Skeletal muscle tissue (tissue), 4 donors: ENCODE measurements around the gene FCAR. TPM values are rescaled to one million over a fixed set of nuclear protein-coding genes. Genes with fewer than 3 reads are reported as not detected.
"Not testable (repeated sequence)": the region's sequence is repeated elsewhere in the genome, so short reads cannot be mapped to it uniquely, and the experiment has no call there.

Experiments
- H3K27ac ChIP-seq: one replicate; pipeline ENCODE4 v1.7.0; 2013; ENCODE audit warnings: mild to moderate bottlenecking, low read depth, low read length, inconsistent platforms
- H3K27me3 ChIP-seq, 3 donors: one replicate each; pipeline ENCODE4 v1.7.0; 2013; ENCODE audit warnings: low read length in 3 of 3; ENCODE audit not compliant: control insufficient read depth in 3 of 3, insufficient read depth in 3 of 3
- H3K36me3 ChIP-seq, 3 donors: one replicate each; pipeline ENCODE4 v1.7.0; 2013; ENCODE audit warnings: low read length in 3 of 3; ENCODE audit not compliant: control insufficient read depth in 3 of 3, insufficient read depth in 3 of 3
- H3K4me1 ChIP-seq, 3 donors: one replicate each; pipeline ENCODE4 v1.7.0; 2013; ENCODE audit warnings: low read length in 3 of 3, mild to moderate bottlenecking in 3 of 3; ENCODE audit not compliant: control insufficient read depth in 3 of 3, insufficient read depth in 3 of 3
- H3K4me3 ChIP-seq, 3 donors: one replicate each; pipeline ENCODE4 v1.7.0; 2013; ENCODE audit warnings: low read length in 3 of 3
- H3K9ac ChIP-seq, 3 donors: one replicate each; pipeline ENCODE4 v1.7.0; 2013; ENCODE audit warnings: low read length in 3 of 3, mild to moderate bottlenecking in 3 of 3, moderate library complexity in 2 of 3, low read depth in 1 of 3
- H3K9me3 ChIP-seq, 3 donors: one replicate each; pipeline ENCODE4 v1.7.0; 2013; ENCODE audit warnings: low read length in 3 of 3; ENCODE audit not compliant: control insufficient read depth in 3 of 3
- total RNA-seq: library from RNA; depleted of rRNA; stranded (reverse); fragments of >200 nt; gene quantifications from one replicate; pipeline ENCODE4 v1.2.3, GENCODE V29; 2014
- donor health status: Osteomylitis.

The FCAR gene
- total RNA-seq, 1 donor from 2014 or later, result 1.0 TPM

DNA sequence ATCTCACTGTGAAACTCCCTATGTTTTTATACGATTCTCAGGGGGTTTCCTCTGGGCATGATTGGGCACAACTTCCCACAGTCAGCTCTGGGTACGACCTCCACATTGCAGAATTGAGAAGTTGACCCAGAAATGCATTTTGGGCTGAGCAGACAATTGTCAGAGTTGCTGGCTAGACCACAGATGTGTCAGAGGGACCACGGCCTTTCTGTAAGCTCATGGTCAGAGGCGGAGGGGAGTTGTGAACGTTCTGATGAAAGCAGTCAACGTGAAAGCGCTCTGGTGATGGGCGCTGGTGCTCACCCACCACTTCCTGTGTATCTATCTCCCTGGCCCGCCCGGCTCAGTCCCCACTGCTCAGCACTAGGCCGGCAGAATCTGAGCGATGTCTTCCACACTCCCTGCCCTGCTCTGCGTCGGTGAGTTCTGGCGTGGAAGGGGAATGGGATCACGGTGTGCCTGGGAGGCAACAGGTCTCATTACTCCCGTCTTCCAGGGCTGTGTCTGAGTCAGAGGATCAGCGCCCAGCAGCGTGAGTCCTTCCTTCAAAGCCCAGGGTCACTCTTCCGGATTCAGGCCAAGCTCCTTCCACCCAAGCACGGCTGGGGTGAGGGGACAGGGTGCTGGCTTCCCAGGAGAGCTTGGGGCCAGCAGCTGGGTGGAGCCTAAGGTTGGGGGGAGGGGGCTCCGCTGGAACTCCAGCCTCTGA, 31.9 kb downstream of the FCAR start, which contains the start of gene NCR1:
TSS of gene NCR1 (plus strand) at position 346 of the 709 bp plus-strand sequence. CDS start at position 386, 40 bp downstream.
- Histone ChIP-seq H3K4me3 (no peak within 1 kb of the TSS), H3K27ac (no peak within 1 kb of the TSS), H3K4me1 (no peaks in the 10 kb centered on the region), H3K9me3 (peaks cover 0 to 3% (median 0%) of the 10 kb centered on the region in 3 donors), H3K36me3 (no peaks in the 10 kb centered on the region), H3K9ac (no peak within 1 kb of the TSS), H3K27me3 (peaks cover 0 to 5% (median 3%) of the 10 kb centered on the region in 3 donors)

DNA sequence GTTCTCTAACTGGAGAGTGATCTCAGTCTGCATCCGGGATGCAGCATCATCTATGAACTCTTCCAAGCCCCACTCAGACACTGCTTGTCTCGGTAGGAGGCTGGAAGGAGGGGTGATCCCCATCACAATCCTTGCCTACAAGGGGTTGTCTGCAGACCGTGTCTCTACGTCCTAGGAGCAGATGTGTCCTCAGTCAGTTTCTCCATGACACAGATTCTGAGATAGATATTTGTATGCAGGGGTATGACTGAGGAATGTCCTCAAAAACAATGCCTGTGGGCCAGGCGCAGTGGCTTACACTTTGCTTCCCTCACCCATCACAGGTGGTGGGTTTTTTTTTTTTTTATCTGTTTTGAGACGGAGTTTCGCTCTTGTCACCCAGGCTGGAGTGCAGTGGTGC, 32.8 kb downstream of the FCAR start:
- Histone ChIP-seq H3K4me1 (no peaks in the 10 kb centered on the region), H3K4me3 (no peak overlapping the region), H3K9me3 (peaks cover 0 to 3% (median under 1%) of the 10 kb centered on the region in 3 donors), H3K36me3 (no peaks in the 10 kb centered on the region), H3K27ac (no peak overlapping the region), H3K27me3 (peaks cover 0 to 5% (median 3%) of the 10 kb centered on the region in 3 donors), H3K9ac (no peak overlapping the region)

DNA sequence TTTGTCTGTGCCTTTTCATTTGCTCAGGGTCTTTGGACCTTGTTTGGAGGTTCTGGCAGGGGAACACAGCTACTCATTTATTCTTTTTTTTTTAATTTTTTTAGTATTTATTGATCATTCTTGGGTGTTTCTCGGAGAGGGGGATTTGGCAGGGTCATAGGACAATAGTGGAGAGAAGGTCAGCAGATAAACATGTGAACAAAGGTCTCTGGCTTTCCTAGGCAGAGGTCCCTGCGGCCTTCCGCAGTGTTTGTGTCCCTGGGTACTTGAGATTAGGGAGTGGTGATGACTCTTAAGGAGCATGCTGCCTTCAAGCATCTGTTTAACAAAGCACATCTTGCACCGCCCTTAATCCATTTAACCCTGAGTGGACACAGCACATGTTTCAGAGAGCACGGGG, 33.9 kb downstream of the FCAR start:
- H3K27ac ChIP-seq, result not testable (repeated sequence)

DNA sequence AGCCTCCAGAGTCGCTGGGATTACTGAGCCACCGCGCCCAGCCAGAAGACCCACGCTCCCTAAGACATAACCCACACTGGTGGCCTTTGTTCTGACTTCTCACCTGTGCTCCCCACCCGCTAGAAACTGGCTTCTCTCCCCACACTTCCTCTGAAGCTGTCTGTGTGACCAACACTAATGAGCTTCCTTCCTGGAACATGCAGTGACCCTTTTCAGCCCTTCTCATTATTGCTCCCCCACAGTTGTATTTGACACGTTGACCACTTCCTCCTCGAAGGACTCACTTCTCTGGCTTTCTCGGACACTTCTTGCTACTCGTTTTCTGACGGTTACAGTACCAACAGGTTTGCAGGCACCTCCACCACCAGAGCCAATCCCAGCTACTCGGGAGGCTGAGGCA, 42.8 kb downstream of the FCAR start:
- H3K9ac ChIP-seq, result no peak overlapping the region
- no peak overlapping the region for H3K27ac ChIP-seq
- H3K9me3 ChIP-seq, result peaks cover 0 to 3% (median 2%) of the 10 kb centered on the region in 3 donors
- no peaks in the 10 kb centered on the region for H3K27me3 ChIP-seq
- H3K36me3 ChIP-seq, result no peaks in the 10 kb centered on the region
- H3K4me1 ChIP-seq, result no peaks in the 10 kb centered on the region
- H3K4me3 ChIP-seq, result no peak overlapping the region

More for the DNA sequence above, 33.9 kb downstream of the FCAR start:
- not testable (repeated sequence) for H3K4me1 ChIP-seq, H3K4me3 ChIP-seq, H3K36me3 ChIP-seq, H3K27me3 ChIP-seq, H3K9ac ChIP-seq, H3K9me3 ChIP-seq

DNA sequence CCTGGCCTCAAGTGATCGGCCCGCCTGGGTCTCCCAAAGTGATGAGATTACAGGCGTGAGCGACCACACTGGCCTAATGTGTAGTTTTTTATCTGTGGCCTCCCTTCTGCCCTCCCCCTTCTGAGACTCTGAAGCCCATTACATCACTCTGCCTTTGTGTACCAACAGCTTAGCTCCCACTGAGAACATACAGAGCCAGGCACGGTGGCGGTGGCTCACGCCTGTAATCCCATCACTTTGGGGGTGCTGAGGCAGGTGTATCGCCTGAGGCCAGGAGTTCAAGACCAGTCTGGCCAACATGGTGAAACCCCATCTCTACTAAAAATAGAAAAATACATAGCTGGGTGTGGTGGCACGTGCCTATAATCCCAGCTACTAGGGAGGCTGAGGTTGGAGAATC, 44.5 kb downstream of the FCAR start:
- Histone ChIP-seq H3K27me3 (no peaks in the 10 kb centered on the region), H3K9ac (no peak overlapping the region), H3K4me3 (no peak overlapping the region), H3K9me3 (peaks cover 0 to 2% (median 0%) of the 10 kb centered on the region in 3 donors), H3K4me1 (no peaks in the 10 kb centered on the region), H3K36me3 (no peaks in the 10 kb centered on the region), H3K27ac (no peak overlapping the region)

DNA sequence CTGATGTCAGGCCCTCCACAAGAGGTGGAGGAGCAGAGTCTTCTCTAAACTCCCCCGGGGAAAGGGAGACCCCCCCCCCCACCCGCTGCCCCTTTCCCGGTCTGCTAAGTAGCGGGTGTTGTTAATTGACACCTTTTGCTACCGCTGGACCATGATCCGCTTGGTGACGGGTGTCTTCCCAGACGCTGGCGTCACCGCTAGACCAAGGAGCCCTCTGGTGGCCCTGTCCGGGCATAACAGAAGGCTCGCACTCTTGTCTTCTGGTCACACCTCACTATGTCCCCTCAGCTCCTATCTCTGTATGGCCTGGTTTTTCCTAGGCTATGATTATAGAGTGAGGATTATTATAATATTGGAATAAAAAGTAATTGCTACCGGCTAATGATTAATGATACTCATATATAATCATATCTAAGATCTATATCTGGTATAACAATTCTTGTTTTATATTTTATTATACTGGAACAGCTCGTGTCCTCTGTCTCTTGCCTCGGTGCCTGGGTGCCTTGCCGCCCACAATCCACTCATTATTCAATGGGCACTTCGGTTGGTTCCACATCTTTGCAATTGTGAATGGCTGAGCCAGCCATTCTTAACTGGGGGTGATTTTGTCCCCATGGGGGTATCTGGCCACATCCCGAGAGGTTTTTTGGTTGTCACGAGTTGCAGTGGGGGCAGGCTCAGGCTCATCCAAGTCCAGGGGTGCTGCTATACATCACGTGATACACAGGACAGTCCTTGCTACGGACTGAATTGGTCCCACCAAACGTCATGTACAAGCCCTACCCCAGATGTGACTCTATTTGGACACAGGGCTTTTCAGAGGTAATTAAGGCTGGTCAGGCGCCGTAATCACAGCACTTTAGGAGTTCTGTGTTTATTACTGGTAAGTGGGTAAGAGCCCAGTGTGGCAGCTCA, 45.9 kb downstream of the FCAR start:
- H3K27me3 ChIP-seq, H3K4me3 ChIP-seq, H3K36me3 ChIP-seq, H3K27ac ChIP-seq, H3K4me1 ChIP-seq, H3K9ac ChIP-seq, H3K9me3 ChIP-seq: not testable (repeated sequence)

DNA sequence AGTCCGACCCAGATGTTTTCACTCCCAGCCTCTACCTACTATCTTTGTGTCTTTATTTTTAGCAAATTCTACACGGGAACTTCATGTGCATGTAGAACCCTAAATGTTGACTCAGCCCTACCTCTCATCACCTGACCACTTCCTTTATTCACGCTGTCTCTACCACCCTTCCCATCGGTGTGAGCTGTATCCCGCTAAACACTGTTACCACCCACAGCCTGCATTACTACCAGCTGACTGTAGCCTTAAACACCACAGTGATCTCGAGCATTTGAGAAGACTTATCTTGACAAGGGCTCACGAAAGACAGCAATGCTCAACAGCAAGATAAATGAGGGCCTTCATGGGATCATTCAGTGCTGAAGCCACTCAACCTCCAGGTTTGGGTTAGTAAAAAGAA, 47.0 kb downstream of the FCAR start:
- Histone ChIP-seq H3K27me3 (no peaks in the 10 kb centered on the region), H3K36me3 (no peaks in the 10 kb centered on the region), H3K27ac (no peak overlapping the region), H3K4me1 (no peaks in the 10 kb centered on the region), H3K4me3 (no peak overlapping the region), H3K9ac (no peak overlapping the region), H3K9me3 (peaks cover 0 to 4% (median 0%) of the 10 kb centered on the region in 3 donors)

DNA sequence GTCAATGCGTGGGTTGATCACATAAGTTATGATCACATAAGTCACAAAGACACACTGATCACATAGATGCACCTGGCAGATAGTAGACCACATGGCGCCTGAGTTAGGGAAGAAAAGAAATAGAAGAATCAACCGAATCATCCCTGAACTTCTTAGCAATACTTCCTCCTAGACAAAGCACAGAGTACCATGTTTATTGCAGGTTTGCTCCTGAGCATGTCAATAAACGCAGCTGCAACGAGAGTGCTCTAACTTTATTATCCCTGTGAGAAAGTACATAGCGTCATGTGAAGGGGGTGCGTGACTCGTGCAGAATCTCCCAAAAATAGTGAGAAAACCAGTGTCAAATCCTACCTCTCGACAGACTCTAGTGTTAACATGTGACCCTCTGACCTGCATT, 49.2 kb downstream of the FCAR start:
- H3K4me1 ChIP-seq, result no peaks in the 10 kb centered on the region
- H3K9me3 ChIP-seq, result peaks cover 0 to 10% (median under 1%) of the 10 kb centered on the region in 3 donors
- H3K27ac ChIP-seq, result no peak overlapping the region
- H3K4me3 ChIP-seq, result no peak overlapping the region
- no peak overlapping the region for H3K9ac ChIP-seq
- no peaks in the 10 kb centered on the region for H3K36me3 ChIP-seq
- H3K27me3 ChIP-seq, result no peaks in the 10 kb centered on the region

DNA sequence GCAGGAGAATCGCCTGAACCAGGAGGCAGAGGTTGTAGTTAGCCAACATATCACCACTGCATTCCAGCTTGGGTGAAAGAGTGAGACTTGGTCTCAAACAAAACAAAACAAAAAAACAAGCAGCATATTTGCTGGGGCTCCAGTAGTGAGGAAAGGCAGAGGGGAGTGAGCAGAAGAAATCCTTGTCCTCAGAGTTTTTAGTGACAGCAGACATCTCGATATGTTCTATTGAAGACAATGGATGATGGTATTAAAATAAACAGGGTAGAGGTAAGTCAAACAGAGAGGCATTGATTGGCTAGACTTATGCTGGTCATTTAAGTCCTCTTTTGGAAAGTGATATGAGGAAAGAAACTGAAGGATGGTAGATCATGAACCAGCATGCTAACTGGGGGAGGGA, 54.3 kb downstream of the FCAR start:
- Histone ChIP-seq H3K4me1 (no peaks in the 10 kb centered on the region), H3K27me3 (no peaks in the 10 kb centered on the region), H3K4me3 (no peak overlapping the region), H3K27ac (no peak overlapping the region), H3K9me3 (peaks cover 3 to 13% (median 5%) of the 10 kb centered on the region in 3 donors), H3K9ac (no peak overlapping the region), H3K36me3 (no peaks in the 10 kb centered on the region)

DNA sequence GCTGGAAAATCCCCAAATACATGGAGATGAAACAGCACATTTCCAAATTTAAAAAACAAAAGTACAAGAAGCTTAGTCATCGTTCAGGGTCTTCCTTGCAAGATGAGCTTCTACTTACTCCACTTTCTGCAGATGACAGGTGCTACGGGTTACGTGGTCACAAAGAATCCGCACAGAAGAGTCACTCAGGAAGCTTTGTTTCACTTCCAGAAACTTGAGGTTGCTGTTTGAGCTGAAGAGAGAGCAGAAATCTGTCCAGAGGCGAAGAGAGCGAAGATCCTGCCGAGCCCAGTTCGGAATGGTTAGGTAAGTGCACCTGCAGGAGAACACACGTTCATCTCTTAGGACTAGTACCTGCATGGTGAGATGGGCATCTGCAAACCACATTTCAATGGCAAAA, 63.9 kb downstream of the FCAR start:
- Histone ChIP-seq H3K9me3 (no peaks in the 10 kb centered on the region), H3K36me3 (no peaks in the 10 kb centered on the region), H3K4me1 (no peaks in the 10 kb centered on the region), H3K9ac (no peak overlapping the region), H3K4me3 (no peak overlapping the region), H3K27ac (no peak overlapping the region), H3K27me3 (peaks cover 0 to 2% (median 0%) of the 10 kb centered on the region in 3 donors)
